Testis (tissue), 3 donors: ENCODE measurements around the gene LTB. TPM values are rescaled to one million over a fixed set of nuclear protein-coding genes. Genes with fewer than 3 reads are reported as not detected.

Experiments
- DNase-seq: peaks from one replicate; pipeline ENCODE4 v3.0.0-alpha.2; 2019
- H3K27ac ChIP-seq, 2 donors: fragments of 200-600 bp; sonication (generic); one replicate each; pipeline ENCODE4 v1.5.1; 2019
- H3K27me3 ChIP-seq: fragments of 200-600 bp; sonication (generic); one replicate; pipeline ENCODE4 v1.5.1; 2019
- H3K36me3 ChIP-seq: fragments of 200-600 bp; sonication (generic); one replicate; pipeline ENCODE4 v1.5.1; 2017; ENCODE audit warnings: low read depth; ENCODE audit errors: missing control alignments
- H3K4me1 ChIP-seq: fragments of 200-600 bp; sonication (generic); one replicate; pipeline ENCODE4 v1.5.1; 2019
- H3K4me3 ChIP-seq, 2 donors: fragments of 200-600 bp; sonication (generic); one replicate each; pipeline ENCODE4 v1.5.1; 2017 to 2019
- H3K9me3 ChIP-seq: fragments of 200-600 bp; sonication (generic); one replicate; pipeline ENCODE4 v1.5.1; 2017
- POLR2A ChIP-seq: fragments of 450-650 bp; IDR thresholded peaks from one replicate; pipeline ENCODE4 v1.6.1; 2017; ENCODE audit warnings: antibody characterized with exemption, mild to moderate bottlenecking, moderate library complexity
- WGBS, 2 donors: methylation state at CpG; one replicate each; pipeline ENCODE4 v1.1.5; 2018; 5-methylcytosine and 5-hydroxymethylcytosine counted together
- intact Hi-C: fragments of 100-400 bp; cut with DNase I; formaldehyde crosslinking; loops from one replicate; pipeline ENCODE4 v1.15.1; 2023; ENCODE audit warnings: low total_unique reads
- polyA plus RNA-seq: library from polyadenylated mRNA; stranded (reverse); fragments of 350-450 nt; fragmentation: Illumina TruSeq; extraction: RNeasy Lipid Tissue Mini Kit (QIAGEN cat#74804); gene quantifications from one replicate; pipeline ENCODE4 v1.2.3, GENCODE V29; 2014; ENCODE audit warnings: low read depth, low replicate concordance; ENCODE audit not compliant: insufficient read depth
- total RNA-seq, 2 donors: library from RNA; depleted of rRNA; stranded (reverse); fragments of >200 nt; gene quantifications; one replicate each; pipeline ENCODE4 v1.2.3, GENCODE V29; 2016
- TF ChIP-seq, protein P1 (sequence below), 3 experiments: fragments of 450-650 bp in 2 of 3; fragments of 200-600 bp in 1 of 3; sonication (generic) in 1 of 3; IDR thresholded peaks; one replicate each; pipeline ENCODE4 v1.5.1; 2016 to 2019; ENCODE audit warnings: antibody characterized with exemption in 3 of 3, mild to moderate bottlenecking in 2 of 3, moderate library complexity in 1 of 3

The LTB gene
- total and polyA plus RNA-seq, 3 donors from 2014 or later = 2.0 to 7.2 TPM; not detected in 1

DNA sequence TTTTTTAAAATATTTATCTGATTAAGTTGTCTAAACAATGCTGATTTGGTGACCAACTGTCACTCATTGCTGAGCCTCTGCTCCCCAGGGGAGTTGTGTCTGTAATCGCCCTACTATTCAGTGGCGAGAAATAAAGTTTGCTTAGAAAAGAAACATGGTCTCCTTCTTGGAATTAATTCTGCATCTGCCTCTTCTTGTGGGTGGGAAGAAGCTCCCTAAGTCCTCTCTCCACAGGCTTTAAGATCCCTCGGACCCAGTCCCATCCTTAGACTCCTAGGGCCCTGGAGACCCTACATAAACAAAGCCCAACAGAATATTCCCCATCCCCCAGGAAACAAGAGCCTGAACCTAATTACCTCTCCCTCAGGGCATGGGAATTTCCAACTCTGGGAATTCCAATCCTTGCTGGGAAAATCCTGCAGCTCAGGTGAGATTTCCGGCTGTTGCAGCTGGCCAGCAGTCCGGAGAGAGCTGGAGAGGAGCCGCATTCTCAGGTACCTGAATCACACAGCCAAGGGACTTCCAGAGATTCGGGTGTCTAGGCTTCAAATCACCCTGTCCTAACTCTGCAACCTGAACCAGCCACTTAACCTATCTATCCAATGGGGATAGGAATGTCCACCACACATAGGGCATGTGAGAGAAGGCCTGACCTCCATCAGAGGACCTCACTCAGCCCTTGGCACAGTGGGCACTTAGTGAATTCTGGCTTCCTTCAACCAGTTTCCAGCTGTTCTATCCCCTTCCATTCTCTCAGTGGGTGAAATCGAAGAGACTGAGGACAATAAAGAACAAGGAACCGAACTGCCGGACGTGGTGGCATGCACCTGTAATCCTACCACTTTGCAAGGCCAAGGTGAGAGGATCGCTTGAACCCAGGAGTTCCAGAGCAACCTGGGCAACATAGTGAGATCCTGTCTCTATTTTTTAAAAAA is 3.8 kb downstream of the LTB start:
- DNase-seq = no peak
- Histone ChIP-seq H3K27ac (no peak overlapping the region), H3K9me3 (no peaks in the 10 kb centered on the region), H3K27me3 (no peaks in the 10 kb centered on the region), H3K36me3 (no peaks in the 10 kb centered on the region), H3K4me3 (no peak overlapping the region), H3K4me1 (no peaks in the 10 kb centered on the region)
- TF ChIP-seq, protein P1, sequence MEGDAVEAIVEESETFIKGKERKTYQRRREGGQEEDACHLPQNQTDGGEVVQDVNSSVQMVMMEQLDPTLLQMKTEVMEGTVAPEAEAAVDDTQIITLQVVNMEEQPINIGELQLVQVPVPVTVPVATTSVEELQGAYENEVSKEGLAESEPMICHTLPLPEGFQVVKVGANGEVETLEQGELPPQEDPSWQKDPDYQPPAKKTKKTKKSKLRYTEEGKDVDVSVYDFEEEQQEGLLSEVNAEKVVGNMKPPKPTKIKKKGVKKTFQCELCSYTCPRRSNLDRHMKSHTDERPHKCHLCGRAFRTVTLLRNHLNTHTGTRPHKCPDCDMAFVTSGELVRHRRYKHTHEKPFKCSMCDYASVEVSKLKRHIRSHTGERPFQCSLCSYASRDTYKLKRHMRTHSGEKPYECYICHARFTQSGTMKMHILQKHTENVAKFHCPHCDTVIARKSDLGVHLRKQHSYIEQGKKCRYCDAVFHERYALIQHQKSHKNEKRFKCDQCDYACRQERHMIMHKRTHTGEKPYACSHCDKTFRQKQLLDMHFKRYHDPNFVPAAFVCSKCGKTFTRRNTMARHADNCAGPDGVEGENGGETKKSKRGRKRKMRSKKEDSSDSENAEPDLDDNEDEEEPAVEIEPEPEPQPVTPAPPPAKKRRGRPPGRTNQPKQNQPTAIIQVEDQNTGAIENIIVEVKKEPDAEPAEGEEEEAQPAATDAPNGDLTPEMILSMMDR (IDR thresholded peaks at IDR 0.05) = no peak
- TF ChIP-seq POLR2A = no peak
- intact Hi-C loops = no loop called here
- 81 to 84% methylated on average over 12 of the region's 12 CpGs for WGBS, 2 donors

DNA sequence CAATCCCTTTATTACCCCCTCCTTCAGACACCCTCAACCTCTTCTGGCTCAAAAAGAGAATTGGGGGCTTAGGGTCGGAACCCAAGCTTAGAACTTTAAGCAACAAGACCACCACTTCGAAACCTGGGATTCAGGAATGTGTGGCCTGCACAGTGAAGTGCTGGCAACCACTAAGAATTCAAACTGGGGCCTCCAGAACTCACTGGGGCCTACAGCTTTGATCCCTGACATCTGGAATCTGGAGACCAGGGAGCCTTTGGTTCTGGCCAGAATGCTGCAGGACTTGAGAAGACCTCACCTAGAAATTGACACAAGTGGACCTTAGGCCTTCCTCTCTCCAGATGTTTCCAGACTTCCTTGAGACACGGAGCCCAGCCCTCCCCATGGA is 4.7 kb downstream of the LTB start:
- TF ChIP-seq POLR2A = no peak
- TF ChIP-seq, protein P1 (IDR thresholded peaks at IDR 0.05) = no peak
- Histone ChIP-seq H3K4me3 (no peak overlapping the region), H3K4me1 (no peaks in the 10 kb centered on the region), H3K9me3 (no peaks in the 10 kb centered on the region), H3K36me3 (no peaks in the 10 kb centered on the region), H3K27me3 (no peaks in the 10 kb centered on the region), H3K27ac (no peak overlapping the region)
- intact Hi-C loops = no loop called here
- WGBS, 2 donors = 92 to 93% methylated on average over 2 to 3 of the region's 3 CpGs
- no peak for DNase-seq

DNA sequence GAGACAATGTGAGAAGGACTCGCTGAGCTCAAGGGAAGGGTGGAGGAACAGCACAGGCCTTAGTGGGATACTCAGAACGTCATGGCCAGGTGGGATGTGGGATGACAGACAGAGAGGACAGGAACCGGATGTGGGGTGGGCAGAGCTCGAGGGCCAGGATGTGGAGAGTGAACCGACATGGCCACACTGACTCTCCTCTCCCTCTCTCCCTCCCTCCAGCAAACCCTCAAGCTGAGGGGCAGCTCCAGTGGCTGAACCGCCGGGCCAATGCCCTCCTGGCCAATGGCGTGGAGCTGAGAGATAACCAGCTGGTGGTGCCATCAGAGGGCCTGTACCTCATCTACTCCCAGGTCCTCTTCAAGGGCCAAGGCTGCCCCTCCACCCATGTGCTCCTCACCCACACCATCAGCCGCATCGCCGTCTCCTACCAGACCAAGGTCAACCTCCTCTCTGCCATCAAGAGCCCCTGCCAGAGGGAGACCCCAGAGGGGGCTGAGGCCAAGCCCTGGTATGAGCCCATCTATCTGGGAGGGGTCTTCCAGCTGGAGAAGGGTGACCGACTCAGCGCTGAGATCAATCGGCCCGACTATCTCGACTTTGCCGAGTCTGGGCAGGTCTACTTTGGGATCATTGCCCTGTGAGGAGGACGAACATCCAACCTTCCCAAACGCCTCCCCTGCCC is 5.2 kb downstream of the LTB start:
- Histone ChIP-seq H3K4me3 (no peak overlapping the region), H3K27me3 (no peaks in the 10 kb centered on the region), H3K36me3 (no peaks in the 10 kb centered on the region), H3K9me3 (no peaks in the 10 kb centered on the region), H3K4me1 (no peaks in the 10 kb centered on the region), H3K27ac (no peak overlapping the region)
- DNase-seq = no peak
- intact Hi-C loops = no loop called here
- TF ChIP-seq, protein P1 (IDR thresholded peaks at IDR 0.05) = no peak
- TF ChIP-seq POLR2A = no peak
- 88 to 93% methylated on average over 19 of the region's 19 CpGs for WGBS, 2 donors

DNA sequence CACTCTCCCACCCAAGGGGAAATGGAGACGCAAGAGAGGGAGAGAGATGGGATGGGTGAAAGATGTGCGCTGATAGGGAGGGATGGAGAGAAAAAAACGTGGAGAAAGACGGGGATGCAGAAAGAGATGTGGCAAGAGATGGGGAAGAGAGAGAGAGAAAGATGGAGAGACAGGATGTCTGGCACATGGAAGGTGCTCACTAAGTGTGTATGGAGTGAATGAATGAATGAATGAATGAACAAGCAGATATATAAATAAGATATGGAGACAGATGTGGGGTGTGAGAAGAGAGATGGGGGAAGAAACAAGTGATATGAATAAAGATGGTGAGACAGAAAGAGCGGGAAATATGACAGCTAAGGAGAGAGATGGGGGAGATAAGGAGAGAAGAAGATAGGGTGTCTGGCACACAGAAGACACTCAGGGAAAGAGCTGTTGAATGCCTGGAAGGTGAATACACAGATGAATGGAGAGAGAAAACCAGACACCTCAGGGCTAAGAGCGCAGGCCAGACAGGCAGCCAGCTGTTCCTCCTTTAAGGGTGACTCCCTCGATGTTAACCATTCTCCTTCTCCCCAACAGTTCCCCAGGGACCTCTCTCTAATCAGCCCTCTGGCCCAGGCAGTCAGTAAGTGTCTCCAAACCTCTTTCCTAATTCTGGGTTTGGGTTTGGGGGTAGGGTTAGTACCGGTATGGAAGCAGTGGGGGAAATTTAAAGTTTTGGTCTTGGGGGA is 6.1 kb downstream of the LTB start:
- no peak for DNase-seq
- Histone ChIP-seq H3K9me3 (no peaks in the 10 kb centered on the region), H3K4me3 (peak overlapping the region in 1 of 2 donors; percentile 4), H3K27me3 (no peaks in the 10 kb centered on the region), H3K4me1 (no peaks in the 10 kb centered on the region), H3K36me3 (no peaks in the 10 kb centered on the region), H3K27ac (no peak overlapping the region)
- TF ChIP-seq, protein P1 (IDR thresholded peaks at IDR 0.05) = no peak
- 71 to 74% methylated on average over 8 of the region's 8 CpGs for WGBS, 2 donors
- intact Hi-C loops = no loop called here
